Liver (tissue), 9 donors: ENCODE results near the gene SF1. TPM values are rescaled to one million over a fixed set of nuclear protein-coding genes. Genes with fewer than 3 reads are reported as not detected.

ENCODE experiments used
- DNase-seq: peaks from one replicate; pipeline ENCODE4 v3.0.0-alpha.2; 2017; ENCODE audit warnings: low spot score
- H3K27ac ChIP-seq, 2 donors: one replicate each; pipeline ENCODE4 v1.7.0; 2013; ENCODE audit warnings: inconsistent platforms in 2 of 2, low read length in 2 of 2, control low read depth in 1 of 2, low read depth in 1 of 2, mild to moderate bottlenecking in 1 of 2
- H3K27me3 ChIP-seq, 4 donors: one replicate each; pipeline versions ENCODE4 v1.6.1 to v1.7.0; 2013; ENCODE audit warnings: low read length in 3 of 4, inconsistent platforms in 1 of 4, mild to moderate bottlenecking in 1 of 4, moderate library complexity in 1 of 4; ENCODE audit not compliant: control insufficient read depth in 4 of 4, insufficient read depth in 4 of 4
- H3K36me3 ChIP-seq, 4 donors: one replicate each; pipeline versions ENCODE4 v1.6.1 to v1.7.0; 2013; ENCODE audit warnings: low read length in 3 of 4, mild to moderate bottlenecking in 3 of 4, low read depth in 1 of 4, moderate library complexity in 1 of 4; ENCODE audit not compliant: control insufficient read depth in 4 of 4, insufficient read depth in 3 of 4
- H3K4me1 ChIP-seq, 4 donors: one replicate each; pipeline versions ENCODE4 v1.6.1 to v1.7.0; 2013; ENCODE audit warnings: low read length in 3 of 4, mild to moderate bottlenecking in 3 of 4, moderate library complexity in 1 of 4; ENCODE audit not compliant: control insufficient read depth in 4 of 4, insufficient read depth in 4 of 4
- H3K4me3 ChIP-seq, 3 donors: one replicate each; pipeline versions ENCODE4 v1.6.1 to v1.7.0; 2013; ENCODE audit warnings: low read length in 3 of 3, control low read depth in 1 of 3, low read depth in 1 of 3, mild to moderate bottlenecking in 1 of 3
- H3K9ac ChIP-seq, 2 donors: one replicate each; pipeline ENCODE4 v1.7.0; 2013; ENCODE audit warnings: low read length in 2 of 2, mild to moderate bottlenecking in 2 of 2, moderate library complexity in 2 of 2, control low read depth in 1 of 2, low read depth in 1 of 2
- H3K9me3 ChIP-seq, 4 donors: one replicate each; pipeline versions ENCODE4 v1.6.1 to v1.7.0; 2013; ENCODE audit warnings: low read length in 3 of 4; ENCODE audit not compliant: control insufficient read depth in 4 of 4
- EGR1 ChIP-seq, 2 donors: IDR thresholded peaks; 2 replicates each; pipeline ENCODE4 v1.6.1; 2016 to 2018; ENCODE audit warnings: antibody characterized with exemption in 2 of 2, low read depth in 2 of 2
- FOXA2 ChIP-seq: IDR thresholded peaks from 2 replicates; pipeline ENCODE4 v1.6.1; 2016; ENCODE audit warnings: antibody characterized with exemption
- GABPA ChIP-seq, 2 donors: IDR thresholded peaks in 1 of 2; conservative IDR thresholded peaks in 1 of 2; 2 replicates each; pipeline ENCODE4 v1.6.1; 2016; ENCODE audit warnings: antibody characterized with exemption in 2 of 2, mild to moderate bottlenecking in 1 of 2, moderate library complexity in 1 of 2
- NR2F2 ChIP-seq: IDR thresholded peaks from 2 replicates; pipeline ENCODE4 v1.6.1; 2016; ENCODE audit warnings: antibody characterized with exemption
- RAD21 ChIP-seq, 2 donors: IDR thresholded peaks; 2 replicates each; pipeline ENCODE4 v1.6.1; 2016; ENCODE audit warnings: antibody characterized with exemption in 2 of 2, mild to moderate bottlenecking in 2 of 2
- WGBS: extraction: QIAGEN DNeasy Blood & Tissue Kit; methylation state at CpG from one replicate; pipeline ENCODE4 v1.1.7; 2013; 5-methylcytosine and 5-hydroxymethylcytosine counted together
- polyA plus RNA-seq, 2 donors: library from polyadenylated mRNA; stranded (reverse) in 1 of 2; unstranded in 1 of 2; fragments of 200-250 nt in 1 of 2; fragments of >200 nt in 1 of 2; fragmentation: Nextera tagmentation in 1 of 2; extraction: Ambion mirVana in 1 of 2; gene quantifications; one replicate each; pipeline versions ENCODE4 v1.2.1 to v1.2.3, GENCODE V29; 2013 to 2015
- total RNA-seq, 2 donors: library from RNA; depleted of rRNA; stranded (reverse); fragments of >200 nt; gene quantifications; one replicate each; pipeline ENCODE4 v1.2.3, GENCODE V29; 2014
- TF ChIP-seq, protein P1 (sequence below): fragments of 150-350 bp; IDR thresholded peaks from 2 replicates; pipeline ENCODE4 v1.5.1; 2017; ENCODE audit warnings: improper control_type of control experiment, low read depth, low read length; ENCODE audit not compliant: missing input control
- TF ChIP-seq, protein P2 (sequence below): IDR thresholded peaks from 2 replicates; pipeline ENCODE4 v1.6.1; 2016; ENCODE audit warnings: antibody characterized with exemption, mild to moderate bottlenecking
- TF ChIP-seq, protein P3 (sequence below): IDR thresholded peaks from 2 replicates; pipeline ENCODE4 v1.6.1; 2016; ENCODE audit warnings: antibody characterized with exemption
- donor health status: healthy.
- donor health status: healthy.
- donor health status: healthy.
- donor health status: healthy.
- donor health status: healthy.

SF1 gene
- total and polyA plus RNA-seq, 4 donors = 44.9 to 135 (median 50.1) TPM

DNA sequence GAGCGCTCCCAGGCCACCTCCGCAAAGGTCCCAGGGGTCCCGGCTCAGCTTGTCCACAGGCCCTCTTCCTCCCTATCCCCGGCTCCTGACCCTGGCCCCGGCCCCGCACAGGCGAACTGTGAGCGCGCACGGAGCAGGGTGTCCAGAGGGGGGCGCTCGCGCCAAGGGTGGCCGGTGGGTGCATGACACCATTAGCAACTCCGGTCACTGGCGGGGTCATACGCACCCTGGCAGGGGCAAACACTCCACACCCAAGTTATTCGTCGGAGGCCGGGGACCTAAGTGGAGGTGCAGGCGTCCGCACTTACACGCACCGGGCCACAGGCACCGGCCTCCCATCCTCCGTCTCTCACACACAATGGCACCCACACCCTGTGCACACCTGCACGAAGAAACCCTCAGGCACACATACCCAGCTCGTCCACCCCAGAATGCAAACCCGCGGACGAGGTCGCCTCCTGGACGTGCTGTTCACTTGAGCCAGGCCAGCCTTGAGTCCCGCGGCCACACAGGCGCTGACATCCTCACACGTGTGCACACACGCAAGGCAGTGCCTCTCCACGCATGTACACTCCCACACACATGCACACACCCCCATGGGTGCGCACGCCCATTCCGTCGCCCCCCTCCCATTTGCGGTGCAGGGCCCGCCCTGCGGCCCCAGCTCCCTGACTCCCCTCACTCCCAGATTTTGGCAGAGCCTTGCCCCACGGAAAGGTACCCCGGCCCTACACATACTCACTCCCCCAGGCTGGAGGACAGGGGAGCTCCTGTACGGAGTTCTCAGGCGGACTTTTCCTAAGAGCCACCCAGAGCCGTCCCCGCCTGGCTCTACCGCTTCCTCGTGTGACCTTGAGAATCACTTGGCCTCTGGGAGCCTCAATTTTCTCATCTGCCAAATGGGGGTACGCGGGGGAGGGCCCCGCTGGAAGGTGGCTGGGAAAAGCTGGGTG lies 34.5 kb downstream of the SF1 start, which contains the start of gene RASGRP2:
Gene RASGRP2 (minus strand): TSS at position 552 of the 953 bp plus-strand sequence. CDS start 1,276 bp downstream, outside the sequence.
- H3K27me3 ChIP-seq = no peaks in the 10 kb centered on the region
- 4% methylated on average over 57 of the region's 57 CpGs for WGBS
- H3K9ac ChIP-seq = peak within 1 kb of the TSS; percentile 6 to 20
- peak within 1 kb of the TSS; percentile 15 to 64 (median 41) for H3K4me3 ChIP-seq
- peak within 1 kb of the TSS; percentile 87 to 88 for H3K27ac ChIP-seq
- H3K36me3 ChIP-seq = no peaks in the 10 kb centered on the region
- peaks cover 15 to 30% (median 24%) of the 10 kb centered on the region in 4 donors for H3K4me1 ChIP-seq
- no peaks in the 10 kb centered on the region for H3K9me3 ChIP-seq
- TF ChIP-seq RAD21 (IDR thresholded peaks at IDR 0.05) = peak in 1 of 2 donors; percentile 69
- TF ChIP-seq, protein P1, sequence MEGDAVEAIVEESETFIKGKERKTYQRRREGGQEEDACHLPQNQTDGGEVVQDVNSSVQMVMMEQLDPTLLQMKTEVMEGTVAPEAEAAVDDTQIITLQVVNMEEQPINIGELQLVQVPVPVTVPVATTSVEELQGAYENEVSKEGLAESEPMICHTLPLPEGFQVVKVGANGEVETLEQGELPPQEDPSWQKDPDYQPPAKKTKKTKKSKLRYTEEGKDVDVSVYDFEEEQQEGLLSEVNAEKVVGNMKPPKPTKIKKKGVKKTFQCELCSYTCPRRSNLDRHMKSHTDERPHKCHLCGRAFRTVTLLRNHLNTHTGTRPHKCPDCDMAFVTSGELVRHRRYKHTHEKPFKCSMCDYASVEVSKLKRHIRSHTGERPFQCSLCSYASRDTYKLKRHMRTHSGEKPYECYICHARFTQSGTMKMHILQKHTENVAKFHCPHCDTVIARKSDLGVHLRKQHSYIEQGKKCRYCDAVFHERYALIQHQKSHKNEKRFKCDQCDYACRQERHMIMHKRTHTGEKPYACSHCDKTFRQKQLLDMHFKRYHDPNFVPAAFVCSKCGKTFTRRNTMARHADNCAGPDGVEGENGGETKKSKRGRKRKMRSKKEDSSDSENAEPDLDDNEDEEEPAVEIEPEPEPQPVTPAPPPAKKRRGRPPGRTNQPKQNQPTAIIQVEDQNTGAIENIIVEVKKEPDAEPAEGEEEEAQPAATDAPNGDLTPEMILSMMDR = peak; percentile 47
- peak; percentile 73 for TF ChIP-seq NR2F2
- no peak for TF ChIP-seq FOXA2
- peak; percentile 76 for DNase-seq

DNA sequence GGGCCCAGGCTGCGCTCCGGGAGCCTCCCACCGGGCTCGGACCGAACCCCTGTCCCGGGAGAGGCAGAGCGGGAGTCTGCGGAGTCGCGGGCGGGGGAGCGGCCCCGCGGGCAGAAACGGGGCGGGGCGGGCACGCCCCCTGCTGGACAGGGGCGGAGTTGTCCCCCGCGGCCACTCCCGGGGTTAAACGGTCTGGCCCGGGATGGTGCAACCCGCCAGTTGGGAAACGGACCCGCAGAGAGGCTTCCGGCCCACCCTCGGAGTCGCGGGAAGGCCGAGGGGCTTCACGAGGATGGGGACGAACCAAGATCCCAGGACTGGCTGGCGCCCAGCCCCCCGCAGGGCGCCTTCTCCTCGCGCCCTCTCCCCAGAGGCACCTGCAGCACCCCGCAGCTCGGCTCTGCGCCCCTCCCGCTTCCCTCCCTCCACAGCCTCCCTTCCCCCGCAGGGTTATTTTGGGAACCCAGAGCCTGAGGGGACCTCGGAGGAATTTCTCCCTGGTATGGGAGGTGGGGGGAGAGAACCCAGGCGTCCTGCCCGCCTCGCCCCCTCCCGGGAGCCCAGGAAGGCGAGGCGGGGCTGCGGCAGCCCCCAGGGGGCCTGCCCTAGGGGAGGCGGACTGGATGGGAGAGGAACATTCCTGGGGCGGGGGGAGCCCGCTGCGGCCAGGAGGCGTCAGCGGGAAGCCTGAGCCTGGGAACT lies 35.3 kb downstream of the SF1 start:
- H3K27me3 ChIP-seq = no peaks in the 10 kb centered on the region
- peaks cover 15 to 30% (median 24%) of the 10 kb centered on the region in 4 donors for H3K4me1 ChIP-seq
- peak overlapping the region; percentile 74 to 81 for H3K27ac ChIP-seq
- 2% methylated on average over 58 of the region's 58 CpGs for WGBS
- peak; percentile 81 for DNase-seq
- H3K9ac ChIP-seq = peak overlapping the region in 1 of 2 donors; percentile 23
- H3K9me3 ChIP-seq = no peaks in the 10 kb centered on the region
- TF ChIP-seq, protein P1 = peak; percentile 85
- TF ChIP-seq, protein P2, sequence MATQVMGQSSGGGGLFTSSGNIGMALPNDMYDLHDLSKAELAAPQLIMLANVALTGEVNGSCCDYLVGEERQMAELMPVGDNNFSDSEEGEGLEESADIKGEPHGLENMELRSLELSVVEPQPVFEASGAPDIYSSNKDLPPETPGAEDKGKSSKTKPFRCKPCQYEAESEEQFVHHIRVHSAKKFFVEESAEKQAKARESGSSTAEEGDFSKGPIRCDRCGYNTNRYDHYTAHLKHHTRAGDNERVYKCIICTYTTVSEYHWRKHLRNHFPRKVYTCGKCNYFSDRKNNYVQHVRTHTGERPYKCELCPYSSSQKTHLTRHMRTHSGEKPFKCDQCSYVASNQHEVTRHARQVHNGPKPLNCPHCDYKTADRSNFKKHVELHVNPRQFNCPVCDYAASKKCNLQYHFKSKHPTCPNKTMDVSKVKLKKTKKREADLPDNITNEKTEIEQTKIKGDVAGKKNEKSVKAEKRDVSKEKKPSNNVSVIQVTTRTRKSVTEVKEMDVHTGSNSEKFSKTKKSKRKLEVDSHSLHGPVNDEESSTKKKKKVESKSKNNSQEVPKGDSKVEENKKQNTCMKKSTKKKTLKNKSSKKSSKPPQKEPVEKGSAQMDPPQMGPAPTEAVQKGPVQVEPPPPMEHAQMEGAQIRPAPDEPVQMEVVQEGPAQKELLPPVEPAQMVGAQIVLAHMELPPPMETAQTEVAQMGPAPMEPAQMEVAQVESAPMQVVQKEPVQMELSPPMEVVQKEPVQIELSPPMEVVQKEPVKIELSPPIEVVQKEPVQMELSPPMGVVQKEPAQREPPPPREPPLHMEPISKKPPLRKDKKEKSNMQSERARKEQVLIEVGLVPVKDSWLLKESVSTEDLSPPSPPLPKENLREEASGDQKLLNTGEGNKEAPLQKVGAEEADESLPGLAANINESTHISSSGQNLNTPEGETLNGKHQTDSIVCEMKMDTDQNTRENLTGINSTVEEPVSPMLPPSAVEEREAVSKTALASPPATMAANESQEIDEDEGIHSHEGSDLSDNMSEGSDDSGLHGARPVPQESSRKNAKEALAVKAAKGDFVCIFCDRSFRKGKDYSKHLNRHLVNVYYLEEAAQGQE = peak; percentile 20
- TF ChIP-seq RAD21 (IDR thresholded peaks at IDR 0.05) = peak; percentile 69 to 75
- TF ChIP-seq GABPA (IDR thresholded peaks at IDR 0.05 in 1 of 2, conservative IDR thresholded peaks at IDR 0.05 in 1 of 2) = no peak
- TF ChIP-seq EGR1 (IDR thresholded peaks at IDR 0.05; ENCODE audit: low read depth in 2 of 2) = no peak
- TF ChIP-seq, protein P3, sequence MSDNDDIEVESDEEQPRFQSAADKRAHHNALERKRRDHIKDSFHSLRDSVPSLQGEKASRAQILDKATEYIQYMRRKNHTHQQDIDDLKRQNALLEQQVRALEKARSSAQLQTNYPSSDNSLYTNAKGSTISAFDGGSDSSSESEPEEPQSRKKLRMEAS = no peak
- H3K36me3 ChIP-seq = no peaks in the 10 kb centered on the region
- peak overlapping the region; percentile 46 to 64 (median 62) for H3K4me3 ChIP-seq
